HG02610 (cell line): ENCODE data around the gene BPHL.
"Not testable (repeated sequence)": the region's sequence is repeated elsewhere in the genome, so short reads cannot be mapped to it uniquely, and the experiment has no call there.

Experiments
- ATAC-seq: cut with Tn5 transposase; IDR thresholded peaks from one replicate; pipeline ENCODE4 v1.9.1; 2021; ENCODE audit warnings: mild to moderate bottlenecking, moderate library complexity; ENCODE audit not compliant: unreplicated experiment

Gene BPHL

DNA sequence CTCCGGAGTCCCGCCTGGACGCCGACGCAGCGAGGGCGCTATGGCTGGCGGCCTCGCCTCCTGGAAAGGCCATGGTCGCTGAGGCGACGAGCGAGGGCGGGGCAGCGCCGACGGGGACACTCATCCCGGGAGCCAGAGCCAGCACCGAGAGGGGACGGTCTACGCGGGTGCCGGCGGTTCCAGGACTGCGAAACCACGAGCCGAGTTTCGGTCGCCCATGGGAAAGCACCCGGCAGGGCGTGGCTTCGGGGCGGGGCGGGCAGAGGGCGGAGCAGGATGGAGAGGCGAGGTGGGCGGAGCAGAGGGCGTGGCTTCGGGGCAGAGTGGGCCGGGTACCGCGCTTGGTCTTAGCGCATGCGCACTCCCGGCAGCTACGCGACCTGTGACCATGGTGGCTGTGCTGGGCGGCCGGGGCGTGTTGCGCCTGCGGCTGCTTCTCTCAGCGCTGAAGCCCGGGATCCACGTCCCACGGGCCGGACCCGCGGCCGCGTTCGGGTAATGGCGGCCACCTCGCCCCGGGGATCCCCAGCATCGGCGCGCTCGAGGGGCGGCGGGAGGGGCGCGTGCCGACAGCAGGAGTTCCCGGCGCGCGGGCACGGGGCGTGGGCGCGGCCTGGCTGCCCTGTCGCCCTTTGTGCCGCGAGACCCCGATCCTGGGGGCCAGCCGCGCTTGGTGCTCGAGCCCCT is at the start of gene BPHL:
Gene BPHL (plus strand): TSS at position 359 of the 687 bp plus-strand sequence. CDS start 30 bp downstream, at position 389.
- ATAC-seq: peak; percentile 87

DNA sequence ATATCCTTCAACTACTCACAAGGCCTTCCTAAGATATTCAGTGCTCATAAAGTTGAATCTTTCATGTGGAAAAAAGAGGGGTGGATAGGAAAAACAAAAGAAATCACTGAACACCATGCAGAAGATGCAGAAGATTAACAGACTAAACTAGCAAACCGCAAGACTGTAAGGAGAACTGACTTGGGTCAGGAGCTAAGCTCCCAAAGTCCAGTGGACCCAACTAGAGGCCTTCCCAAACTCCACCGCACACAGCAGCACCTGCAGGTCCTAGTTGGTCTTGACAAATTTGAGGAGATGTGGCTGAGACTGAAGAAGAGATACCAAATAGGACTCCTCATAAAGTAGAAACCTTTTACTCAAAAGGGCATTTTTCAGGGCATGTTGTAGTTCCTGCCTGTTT is 46.9 kb upstream of the BPHL start:
- ATAC-seq: no peak

DNA sequence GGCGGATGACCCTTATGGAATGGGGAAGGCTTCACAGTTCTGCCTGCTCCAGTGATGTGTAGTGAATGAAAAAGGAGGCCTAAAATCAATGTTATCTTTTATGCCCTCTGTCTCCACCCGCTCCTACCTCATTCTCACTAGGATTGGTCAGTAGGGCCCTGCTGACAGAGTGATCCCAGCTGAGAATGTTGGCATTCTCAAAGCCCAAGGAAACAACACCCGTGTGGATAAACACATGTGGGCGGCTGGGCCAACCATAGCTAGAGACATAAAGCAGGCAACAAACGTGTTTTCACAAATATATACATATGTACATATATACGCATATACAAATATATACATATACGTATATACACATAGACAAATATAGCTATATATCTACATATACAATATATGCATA is 45.7 kb upstream of the BPHL start:
- no peak for ATAC-seq

DNA sequence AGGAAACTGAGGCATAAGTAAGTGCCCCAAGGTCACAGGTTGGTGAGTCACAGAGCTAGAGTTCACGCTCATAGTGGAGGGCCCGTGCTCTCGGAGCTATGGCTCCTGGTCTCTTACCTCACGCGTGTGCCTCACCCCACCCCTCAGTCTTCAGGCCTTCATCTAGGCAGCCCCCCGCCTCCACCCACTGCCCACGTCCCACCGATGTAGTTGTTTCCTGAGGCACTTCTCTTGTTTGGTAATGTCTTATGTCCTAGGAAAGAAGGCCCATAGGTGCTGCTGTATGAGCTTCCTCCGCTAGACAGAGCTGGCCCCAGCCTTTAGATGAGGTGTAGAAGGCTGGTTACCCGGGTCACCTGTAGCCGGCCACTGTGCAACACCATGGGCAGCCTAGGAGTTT is 45.1 kb upstream of the BPHL start:
- no peak for ATAC-seq

DNA sequence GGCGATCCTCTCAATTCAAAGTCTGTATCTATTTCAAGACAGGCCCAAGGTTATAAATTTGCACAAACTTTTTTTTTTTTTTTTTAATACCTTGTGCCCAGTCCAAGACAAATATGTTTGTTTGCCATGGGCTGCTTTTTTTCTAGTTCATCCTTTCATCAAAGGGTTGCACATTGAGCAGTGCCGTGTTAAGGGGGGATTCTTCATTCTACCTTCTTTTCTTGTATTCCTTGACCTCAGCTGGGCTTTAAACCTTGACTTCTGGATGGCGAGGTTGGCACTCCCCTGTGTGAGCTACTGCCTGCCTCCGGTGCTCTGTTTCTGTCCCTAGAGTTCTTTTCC is 42.8 kb upstream of the BPHL start:
- no peak for ATAC-seq

DNA sequence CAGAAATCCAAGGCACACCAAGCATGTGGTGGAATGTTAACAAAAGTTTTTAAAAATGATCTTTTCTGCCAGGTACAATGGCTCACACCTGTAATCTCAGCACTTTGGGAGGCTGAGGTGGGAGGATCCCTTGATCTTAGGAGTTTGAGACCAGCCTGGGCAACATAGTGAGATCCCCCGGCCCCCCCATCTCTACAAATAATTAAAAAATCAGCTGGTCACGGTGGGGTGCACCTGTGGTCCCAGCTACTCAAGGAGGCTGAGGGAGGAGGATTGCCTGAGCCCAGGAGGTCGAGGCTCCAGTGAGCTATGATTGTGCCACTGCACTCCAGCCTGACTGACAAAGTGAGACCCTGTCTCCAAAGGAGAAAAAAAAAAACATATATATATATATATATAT is 42.2 kb upstream of the BPHL start:
- no peak for ATAC-seq

DNA sequence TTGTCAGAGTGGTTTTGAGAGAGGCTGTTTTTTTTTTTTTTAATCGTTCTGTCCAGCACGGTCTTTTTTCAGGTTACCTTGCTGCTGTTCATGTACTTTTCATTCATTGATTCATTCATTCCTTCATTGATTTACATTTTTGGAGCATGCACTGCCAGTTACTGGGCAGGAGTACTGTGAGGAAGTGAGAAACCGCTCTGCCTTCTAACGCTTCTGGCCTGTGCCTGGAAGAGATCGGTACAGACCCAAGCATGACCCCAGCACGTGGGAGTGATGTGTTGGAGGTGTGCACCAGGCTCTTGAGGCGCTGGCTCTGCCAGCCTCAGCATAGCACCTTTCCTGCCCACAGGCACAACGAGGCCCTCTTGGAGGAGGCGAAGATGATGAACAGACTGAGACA is 41.1 kb upstream of the BPHL start:
- ATAC-seq: no peak

DNA sequence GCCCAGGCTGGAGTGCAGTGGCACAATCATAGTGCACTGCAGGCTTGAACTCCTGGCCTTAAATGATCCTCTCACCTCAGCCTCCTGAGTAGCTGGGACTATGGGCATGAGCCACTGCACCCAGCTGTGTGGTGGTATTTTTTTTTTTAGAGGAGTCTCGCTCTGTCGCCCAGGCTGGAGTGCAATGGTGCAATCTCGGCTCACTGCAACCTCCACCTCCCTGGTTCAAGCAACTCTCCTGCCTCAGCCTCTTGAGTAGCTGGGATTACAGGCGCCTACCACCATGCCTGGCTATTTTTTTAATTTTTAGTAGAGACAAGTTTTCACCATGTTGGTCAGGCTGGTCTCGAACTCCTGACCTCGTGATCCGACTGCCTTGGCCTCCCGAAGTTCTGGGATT is 39.6 kb upstream of the BPHL start:
- ATAC-seq: not testable (repeated sequence)

DNA sequence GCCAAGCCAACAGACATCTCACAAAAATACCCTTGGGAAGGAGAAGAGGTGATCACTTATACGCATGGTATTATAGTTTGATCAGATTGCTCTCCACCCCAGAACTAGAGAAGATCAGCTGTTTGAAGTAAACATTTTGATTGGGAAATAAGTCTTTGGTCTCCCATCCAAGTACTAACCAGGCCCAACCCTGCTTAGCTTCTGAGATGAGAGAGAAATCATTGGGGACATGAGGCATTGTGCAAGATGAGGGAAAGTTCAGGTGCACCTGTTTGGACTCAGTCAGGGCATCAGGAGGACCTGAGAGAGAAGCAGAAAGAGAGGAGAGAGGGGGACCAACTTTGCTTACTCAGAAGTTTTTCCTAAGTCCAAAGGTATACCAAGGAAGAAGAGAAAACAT is 38.8 kb upstream of the BPHL start:
- no peak for ATAC-seq

DNA sequence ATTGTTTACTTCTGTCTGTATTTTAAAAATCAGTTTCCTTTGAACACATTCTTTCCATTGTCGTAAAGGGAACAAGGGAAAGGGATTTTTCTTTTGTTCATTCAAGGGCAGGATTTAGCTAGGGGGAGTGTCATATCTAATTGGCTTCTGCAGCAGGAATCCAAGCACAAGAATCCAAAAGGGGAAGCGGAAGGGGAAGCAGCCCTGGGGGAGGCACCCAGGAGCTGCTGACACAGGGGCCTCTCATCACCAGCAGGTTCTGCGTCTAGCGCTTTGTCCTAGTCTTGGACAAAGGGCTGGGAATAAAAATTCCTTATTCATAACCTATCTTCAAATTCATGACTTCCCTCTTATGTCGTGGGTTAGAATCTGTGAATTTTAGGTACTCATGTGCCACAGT is 36.6 kb upstream of the BPHL start:
- no peak for ATAC-seq

DNA sequence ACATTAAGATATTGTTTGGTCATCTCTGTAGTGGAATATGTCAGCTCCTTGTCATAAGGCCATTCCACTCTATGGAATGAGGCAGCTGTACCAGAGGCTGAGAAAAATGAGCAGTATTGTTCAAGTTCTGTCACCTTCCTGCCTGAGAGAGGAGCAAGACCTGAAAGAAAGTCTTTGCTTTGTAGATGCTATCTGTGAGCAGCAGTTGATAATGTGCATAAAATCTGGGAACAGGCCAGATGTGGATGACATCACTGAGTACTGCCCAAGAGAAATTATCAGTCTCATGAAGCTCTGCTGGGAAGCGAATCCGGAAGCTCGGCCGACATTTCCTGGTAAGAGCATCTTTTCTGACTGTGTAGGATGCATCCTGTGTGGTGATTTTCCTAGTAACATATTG is 33.4 kb upstream of the BPHL start:
- no peak for ATAC-seq

DNA sequence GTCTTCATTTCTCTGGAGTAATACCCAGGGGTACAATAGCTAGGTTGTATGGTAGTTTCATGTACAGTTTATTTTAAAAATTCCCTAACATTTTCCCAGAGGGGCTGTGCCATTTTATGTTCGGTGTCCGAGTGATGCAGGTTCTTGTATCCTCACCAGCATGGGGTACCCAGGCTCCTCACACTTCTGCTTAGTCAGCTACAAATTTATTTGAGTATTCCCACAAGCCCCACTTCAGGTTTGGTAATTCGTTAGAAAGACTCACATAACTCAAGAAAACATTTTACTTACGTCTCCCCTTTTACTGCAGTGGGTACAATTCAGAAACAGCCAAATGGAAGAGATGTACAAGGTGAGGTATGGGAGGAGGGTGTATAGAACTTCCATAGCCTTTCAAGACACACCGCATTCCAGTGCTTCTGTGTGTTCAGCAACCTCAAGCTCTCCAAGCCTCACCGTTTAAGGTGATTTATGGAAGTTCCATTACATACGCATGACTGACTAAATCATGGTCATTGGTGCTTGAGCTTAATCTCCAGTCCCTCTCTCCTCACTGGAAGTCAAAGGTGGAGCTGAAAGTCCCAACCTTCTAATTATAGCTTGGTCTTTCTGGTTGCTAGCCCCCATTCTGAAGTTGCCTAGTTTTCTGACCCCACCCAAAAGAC is 32.1 kb upstream of the BPHL start:
- ATAC-seq: no peak

DNA sequence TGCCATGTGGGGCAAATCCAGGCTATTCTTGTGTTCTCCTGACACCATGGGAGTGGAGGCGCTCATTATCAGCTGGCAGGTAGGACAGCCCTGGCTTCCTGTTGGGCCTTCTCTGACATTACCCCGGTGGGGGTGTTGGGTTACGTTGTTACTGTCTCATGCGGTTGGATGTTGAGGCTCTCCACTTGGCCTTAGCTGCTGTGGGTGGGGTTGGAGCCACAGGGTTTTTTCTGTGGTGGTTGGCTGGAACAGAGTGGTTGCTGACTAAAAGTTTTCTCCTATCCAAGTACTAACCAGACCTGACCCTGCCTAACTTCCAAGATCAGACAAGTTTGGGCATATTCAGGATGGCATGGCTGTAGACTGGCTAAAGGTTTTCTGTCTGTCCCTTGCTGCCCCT is 30.1 kb upstream of the BPHL start:
- no peak for ATAC-seq

DNA sequence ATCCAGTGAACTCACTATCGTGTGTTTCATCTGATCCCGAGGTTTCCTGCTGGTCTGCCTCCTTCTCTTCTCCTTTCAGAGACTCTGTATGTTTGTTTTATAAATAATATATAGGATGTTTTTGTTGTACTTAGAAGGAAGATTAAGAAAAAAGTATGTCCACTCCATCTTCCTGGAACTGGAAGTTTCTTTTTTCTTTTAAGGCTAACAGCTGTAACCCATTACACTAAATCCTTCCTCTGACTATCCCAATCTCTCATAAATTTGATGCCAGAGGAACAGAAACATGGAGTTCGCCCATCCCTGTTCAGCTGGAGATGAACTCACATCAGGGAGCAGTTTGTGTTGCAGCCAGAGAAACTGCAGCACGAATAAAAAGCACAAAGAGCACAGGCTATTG is 29.5 kb upstream of the BPHL start:
- no peak for ATAC-seq

DNA sequence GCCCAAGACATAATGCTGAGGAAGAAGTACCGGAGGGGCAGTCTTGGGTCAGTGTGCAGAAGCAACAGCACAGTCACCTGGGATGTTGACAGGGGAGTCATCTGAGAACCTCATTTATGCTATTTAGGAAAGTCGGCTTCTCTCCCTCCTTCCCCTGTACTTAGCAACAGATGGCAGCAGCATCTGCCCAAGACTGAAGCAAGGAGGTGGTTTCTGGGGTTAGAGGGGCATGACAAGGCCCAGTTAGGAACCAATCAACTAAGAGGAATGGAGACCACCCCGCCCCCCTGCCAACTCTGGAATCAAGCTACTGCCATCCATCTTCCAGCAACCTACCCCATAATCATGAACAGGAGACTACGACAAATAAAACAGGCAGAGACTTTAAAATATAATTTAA is 28.5 kb upstream of the BPHL start:
- no peak for ATAC-seq

DNA sequence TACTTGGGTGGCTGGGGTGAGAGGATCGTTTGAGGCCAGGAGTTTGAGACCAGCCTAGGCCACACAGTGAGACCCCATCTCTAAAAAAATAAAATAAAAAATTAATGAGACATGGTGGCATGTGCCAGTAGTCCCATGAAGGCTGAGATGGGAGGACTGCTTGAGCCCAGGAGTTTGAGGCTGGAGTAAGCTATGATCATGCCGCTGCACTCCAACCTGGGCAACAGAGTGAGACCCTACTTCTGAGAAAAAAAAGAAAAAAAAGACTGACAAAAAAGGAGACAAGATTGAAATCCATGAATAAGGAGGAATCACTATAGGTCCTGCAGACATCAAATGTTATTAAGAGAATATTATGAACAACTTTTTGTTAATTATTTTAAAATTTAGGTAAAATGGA is 23.7 kb upstream of the BPHL start:
- ATAC-seq: no peak

DNA sequence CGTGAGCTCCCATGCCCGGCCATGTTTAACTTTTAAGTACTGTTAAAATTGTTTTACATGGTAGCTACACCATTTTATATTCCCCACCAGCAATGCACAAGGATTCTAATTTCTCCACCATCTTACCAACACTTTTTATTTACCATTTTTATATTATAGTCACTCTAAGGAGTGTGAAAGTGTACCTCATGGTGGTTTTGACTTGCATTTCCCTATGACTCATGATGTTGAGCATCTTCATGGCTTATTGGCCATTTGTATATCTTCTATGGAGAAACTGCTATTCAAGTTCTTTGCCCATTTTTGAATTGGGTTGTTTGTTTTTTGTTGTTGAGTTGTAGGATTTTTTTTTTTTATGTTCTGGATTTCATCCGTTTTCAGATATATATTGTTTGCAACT is 15.6 kb upstream of the BPHL start:
- ATAC-seq: no peak

DNA sequence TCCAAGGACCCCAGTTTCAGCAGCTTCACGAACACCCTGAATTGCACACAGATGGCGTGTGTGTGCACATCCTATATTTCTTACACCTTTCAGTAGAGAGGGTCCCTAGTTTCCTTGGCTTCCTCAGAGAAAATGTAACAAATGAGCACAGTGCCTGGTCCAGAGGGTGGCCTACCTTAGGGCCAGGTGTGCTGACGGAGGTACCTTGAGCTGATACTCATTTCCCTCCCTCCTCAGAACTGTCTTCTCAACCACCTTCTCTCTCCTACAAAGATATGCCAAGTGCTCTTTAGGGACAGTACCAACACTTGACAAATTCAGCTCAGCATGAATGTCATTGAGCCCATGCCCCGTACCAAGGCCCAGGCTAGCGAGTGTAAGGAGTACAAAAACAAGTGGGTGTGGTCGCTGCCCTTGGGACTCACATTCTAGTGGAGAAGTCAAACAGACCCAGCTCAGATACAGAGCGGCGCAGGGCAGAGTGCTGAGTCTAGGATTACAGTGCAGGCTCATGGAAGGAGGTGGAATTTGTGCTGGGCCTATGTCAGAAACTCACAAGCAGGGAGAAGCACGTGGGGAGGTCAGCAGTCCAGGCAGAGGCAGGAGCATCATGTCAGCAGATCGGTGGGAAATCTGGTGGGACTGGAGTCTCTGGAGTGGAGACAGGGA is 9.6 kb upstream of the BPHL start:
- ATAC-seq: no peak

DNA sequence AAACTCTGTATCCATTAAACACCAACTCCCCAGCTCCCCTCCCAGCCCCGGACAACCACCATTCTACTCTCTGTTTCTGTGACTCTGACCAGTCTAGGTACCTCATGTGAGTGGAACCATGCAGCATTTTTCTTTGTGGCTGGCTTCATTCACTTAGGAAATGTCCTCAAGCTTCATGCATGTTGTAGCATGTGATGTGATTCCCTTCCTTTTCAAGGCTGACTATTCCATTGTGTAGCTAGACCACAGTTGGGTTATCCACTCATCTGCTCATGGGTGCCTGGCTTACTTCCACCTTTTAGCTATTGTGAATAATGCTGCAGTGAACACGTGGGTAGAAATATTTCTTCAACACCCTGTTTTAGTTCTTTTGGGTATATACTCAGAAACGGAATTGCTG is 8.8 kb upstream of the BPHL start:
- ATAC-seq: no peak

DNA sequence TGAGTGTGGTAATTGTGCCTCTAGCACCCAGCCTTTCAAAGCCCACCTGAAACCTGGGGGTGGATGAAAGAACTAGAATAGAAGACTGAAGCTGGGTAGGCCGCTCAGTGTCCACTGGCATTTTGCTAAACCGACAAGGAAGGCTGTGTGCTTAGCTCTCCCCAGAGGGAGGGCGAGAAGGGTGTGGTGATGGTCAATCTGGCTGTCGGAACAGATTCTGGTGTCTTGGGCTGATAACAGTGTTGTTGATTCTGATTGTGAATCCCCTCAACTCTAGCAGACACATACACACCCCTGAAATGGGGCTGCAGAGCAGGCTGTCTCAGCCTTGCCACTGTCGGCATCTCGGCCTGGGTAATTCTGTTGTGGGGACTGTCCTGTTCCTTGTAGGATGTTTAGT is 4.1 kb upstream of the BPHL start:
- no peak for ATAC-seq

DNA sequence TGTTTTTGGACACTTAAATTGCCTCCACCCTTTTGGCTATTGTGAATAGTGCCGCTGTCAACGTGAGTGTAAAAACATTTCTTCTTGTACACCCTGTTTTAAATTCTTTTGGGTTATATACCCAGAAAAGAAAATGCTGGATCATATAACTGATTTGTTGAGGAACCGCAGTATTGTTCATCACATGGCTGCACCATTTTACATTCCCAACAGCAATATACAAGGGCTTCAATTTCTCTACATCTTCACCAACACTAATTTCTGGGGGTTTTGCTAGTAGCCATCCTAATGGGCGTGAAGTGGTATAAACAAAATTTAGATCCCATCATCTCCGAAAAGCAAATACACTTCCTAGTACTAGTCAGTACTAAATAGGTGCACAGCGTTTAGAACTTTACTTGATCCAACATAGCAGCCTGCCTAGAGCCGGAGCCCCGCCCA is 579 bp upstream of the BPHL start:
- ATAC-seq: no peak

DNA sequence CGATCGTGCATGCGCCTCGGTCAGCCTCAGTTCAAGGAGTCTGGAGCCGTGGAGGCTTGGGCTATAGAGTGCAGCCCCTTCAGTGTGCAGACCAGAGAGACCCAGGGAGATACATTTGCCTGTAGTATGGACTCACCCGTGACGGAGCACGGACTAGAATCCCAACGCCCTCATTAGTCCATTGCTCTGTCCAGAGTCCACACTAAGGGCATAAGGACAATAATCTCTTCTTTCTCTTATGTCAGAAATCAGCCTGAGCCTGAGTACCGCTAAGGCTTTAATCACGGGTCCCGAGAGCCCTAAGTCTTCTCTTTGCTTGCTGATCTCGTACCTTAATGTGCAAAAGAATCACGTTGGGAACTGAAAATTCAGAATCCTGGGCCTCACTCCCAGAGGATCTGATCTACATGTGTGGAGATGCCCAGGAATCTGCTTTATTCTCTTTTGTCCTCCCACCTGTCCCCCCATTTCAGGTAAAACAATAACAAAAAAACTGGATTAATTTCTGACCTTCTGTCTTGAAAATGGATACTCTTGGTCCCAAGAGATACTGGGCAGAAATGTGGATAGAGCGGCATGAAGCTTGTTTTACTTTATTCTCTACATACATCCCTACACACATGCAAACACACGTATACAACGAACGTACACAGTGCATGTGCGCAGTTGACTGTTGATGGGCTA is 671 bp downstream of the BPHL start:
- ATAC-seq: peak; percentile 22
